Fibroblast of the aortic adventitia (primary cell): Measurements from ENCODE around the gene AP4B1. TPM values are rescaled to one million over a fixed set of nuclear protein-coding genes. Genes with fewer than 3 reads are reported as not detected.

Experiments
- DNase-seq: peaks from one replicate; pipeline ENCODE4 v3.0.0-alpha.2; 2010; ENCODE audit warnings: low read depth
- H3K4me3 ChIP-seq: 2 replicates; pipeline ENCODE4 v1.5.1; 2011; ENCODE audit warnings: low read depth, mild to moderate bottlenecking, control low read depth, low read length, moderate library complexity
- total RNA-seq: library from RNA; depleted of rRNA; stranded (reverse); fragments of >200 nt; gene quantifications from 2 replicates; pipeline ENCODE4 v1.2.3, GENCODE V29; 2012; ENCODE audit warnings: low replicate concordance
- TF ChIP-seq, protein P1 (sequence below): IDR thresholded peaks from 2 replicates; pipeline ENCODE4 v1.5.1; 2011; ENCODE audit warnings: mild to moderate bottlenecking, low read length, control low read depth, inconsistent platforms; ENCODE audit not compliant: insufficient read depth

AP4B1 gene
- total RNA-seq, 1 donor: 15.4 TPM

- TF ChIP-seq, protein P1, sequence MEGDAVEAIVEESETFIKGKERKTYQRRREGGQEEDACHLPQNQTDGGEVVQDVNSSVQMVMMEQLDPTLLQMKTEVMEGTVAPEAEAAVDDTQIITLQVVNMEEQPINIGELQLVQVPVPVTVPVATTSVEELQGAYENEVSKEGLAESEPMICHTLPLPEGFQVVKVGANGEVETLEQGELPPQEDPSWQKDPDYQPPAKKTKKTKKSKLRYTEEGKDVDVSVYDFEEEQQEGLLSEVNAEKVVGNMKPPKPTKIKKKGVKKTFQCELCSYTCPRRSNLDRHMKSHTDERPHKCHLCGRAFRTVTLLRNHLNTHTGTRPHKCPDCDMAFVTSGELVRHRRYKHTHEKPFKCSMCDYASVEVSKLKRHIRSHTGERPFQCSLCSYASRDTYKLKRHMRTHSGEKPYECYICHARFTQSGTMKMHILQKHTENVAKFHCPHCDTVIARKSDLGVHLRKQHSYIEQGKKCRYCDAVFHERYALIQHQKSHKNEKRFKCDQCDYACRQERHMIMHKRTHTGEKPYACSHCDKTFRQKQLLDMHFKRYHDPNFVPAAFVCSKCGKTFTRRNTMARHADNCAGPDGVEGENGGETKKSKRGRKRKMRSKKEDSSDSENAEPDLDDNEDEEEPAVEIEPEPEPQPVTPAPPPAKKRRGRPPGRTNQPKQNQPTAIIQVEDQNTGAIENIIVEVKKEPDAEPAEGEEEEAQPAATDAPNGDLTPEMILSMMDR: no peak
- no peak for DNase-seq
- no peak within 1 kb of the TSS for H3K4me3 ChIP-seq
These were observed 17.0 kb downstream of the AP4B1 start, which contains the start of gene BCL2L15 for GRCh38 chr1:113887402-113888175. Gene BCL2L15 (minus strand): TSS chr1:113887581. CDS start chr1:113887375, 206 bp downstream.

DNA sequence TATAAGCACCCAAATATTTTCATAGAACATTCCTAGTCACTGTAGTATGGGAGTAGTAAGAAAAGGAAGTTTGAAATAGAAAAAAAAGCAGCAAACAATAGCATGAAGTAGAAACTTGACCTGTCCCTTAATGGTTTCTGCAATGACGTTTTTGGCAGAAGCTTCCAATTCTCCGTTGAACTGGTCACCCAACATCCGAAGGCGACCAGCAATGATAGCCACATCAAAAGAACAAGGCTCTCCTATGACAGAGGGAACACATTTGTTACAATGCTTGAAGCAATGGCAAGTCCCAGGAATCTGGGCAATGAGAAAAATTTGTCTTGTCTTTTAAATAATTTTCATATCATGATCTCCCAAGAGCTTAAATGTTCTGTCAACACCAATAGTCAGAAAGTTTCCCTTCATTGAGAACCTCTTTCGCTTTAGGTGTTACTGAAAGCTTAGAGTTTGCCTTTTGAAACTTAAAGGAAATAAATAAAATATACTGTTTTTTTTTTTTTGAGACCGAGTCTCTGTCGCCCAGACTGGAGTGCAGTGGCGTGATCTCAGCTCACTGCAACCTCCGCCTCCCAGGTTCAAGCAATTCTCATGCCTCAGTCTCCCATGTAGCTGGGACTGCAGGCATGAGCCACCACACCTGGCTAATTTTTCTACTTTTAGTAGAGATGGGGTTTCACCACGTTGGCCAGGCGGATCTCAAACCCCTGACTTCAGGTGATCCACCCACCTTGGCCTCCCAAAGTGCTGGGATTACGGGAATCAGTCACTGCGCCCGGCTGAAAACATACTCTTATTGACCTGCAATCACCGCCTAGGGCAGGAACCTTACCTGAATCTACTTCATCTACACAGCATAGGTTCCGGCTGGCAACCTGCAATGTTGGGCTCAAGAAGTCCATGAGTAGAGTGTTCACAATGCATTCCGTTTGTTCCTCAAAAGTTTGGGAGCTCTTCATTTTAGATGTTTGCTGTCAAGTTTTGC lies 17.9 kb downstream of the AP4B1 start:
- no peak overlapping the region for H3K4me3 ChIP-seq
- TF ChIP-seq, protein P1: no peak
- no peak for DNase-seq

DNA sequence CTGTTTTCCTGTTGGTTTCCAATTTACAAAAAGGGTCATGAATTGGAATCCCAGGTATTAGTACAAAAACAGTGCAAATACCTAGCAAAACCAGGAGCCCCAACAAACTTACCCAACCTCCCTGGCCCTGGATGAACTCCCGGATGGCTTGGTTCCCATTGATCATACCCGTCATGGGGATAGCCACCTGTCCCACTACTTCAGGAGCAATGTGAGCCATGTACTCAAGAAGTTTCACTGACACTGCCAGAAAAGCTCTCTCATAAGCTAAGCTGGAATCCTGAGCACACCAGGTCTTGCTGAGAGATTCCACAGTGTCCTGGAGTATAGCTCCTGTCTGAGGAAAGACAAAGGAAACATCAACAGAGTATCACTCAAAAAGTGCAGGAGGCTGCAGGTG lies 22.9 kb downstream of the AP4B1 start:
- DNase-seq: no peak
- TF ChIP-seq, protein P1: no peak
- H3K4me3 ChIP-seq: no peak overlapping the region

DNA sequence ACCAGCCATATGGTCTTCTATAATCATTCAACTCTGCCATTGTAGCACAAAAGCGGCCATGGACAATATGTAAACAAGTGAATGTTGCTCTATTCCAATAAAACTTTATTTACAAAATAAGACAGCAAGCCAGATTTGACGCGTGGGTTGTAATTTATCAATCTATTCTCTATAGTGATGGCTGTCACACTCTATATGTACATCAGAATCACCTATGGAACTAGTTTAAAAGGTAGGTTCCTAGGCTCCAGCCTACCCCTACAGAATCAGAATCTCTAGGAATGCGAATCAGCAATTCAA lies 24.9 kb downstream of the AP4B1 start:
- no peak overlapping the region for H3K4me3 ChIP-seq
- TF ChIP-seq, protein P1: no peak
- no peak for DNase-seq

GRCh38 chr1:113876176-113876575 lies 28.4 kb downstream of the AP4B1 start:
- TF ChIP-seq, protein P1: no peak
- DNase-seq: no peak
- H3K4me3 ChIP-seq: no peak overlapping the region

DNA sequence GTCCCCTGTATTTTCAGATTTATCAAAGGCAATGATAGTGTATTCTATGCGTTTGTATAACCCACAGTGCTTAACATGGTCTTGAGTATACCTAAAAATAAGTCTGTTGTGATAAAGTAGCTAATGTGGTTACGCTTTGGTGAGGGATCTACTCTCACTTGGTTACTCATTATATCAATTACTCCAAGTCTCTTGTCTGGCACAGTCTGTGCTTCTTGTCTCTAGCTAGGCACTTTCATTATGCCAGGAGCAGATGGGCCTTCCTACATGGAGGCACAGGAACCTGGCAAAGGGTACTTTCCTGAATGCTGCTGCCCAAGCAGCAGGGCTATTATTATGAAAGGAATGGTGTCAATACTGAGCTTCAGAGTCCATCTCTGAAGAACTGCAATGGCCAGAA lies 28.9 kb downstream of the AP4B1 start:
- TF ChIP-seq, protein P1: no peak
- no peak for DNase-seq
- H3K4me3 ChIP-seq: no peak overlapping the region
